K562 (cell line): ENCODE results near the gene TTC33. TPM values are rescaled to one million over a fixed set of nuclear protein-coding genes. Genes with fewer than 3 reads are reported as not detected.

Source experiments
- DDX20 ChIP-seq: fragments of 450-650 bp; IDR thresholded peaks from 2 replicates; pipeline ENCODE4 v1.6.1; 2016; ENCODE audit warnings: missing genetic modification characterization, low read depth, mild to moderate bottlenecking, missing compliant biosample characterization, moderate library complexity
- NR4A1 ChIP-seq, 2 experiments: fragments of 250-450 bp in 1 of 2; fragments of 450-650 bp in 1 of 2; sonication (Bioruptor Pico) in 1 of 2; IDR thresholded peaks; 2 replicates each; pipeline versions ENCODE4 v1.4.0 to v1.6.1; 2016 to 2020; ENCODE audit warnings: mild to moderate bottlenecking in 2 of 2, missing compliant biosample characterization in 1 of 2, missing genetic modification characterization in 1 of 2, moderate library complexity in 1 of 2
- RHOXF2B ChIP-seq: fragments of 250-450 bp; sonication (Bioruptor Pico); conservative IDR thresholded peaks from 2 replicates; pipeline ENCODE4 v1.5.1; 2021
- polyA plus RNA-seq, 8 experiments: library from polyadenylated mRNA; depleted of rRNA in 4 of 8; stranded (reverse) in 5 of 8; unstranded in 3 of 8; fragments of >200 nt; fragmentation: Nextera tagmentation in 2 of 8; fragmentation: Illumina TruSeq in 1 of 8; extraction: Ambion mirVana in 2 of 8; extraction: Trizol in 1 of 8; gene quantifications; 2 replicates each; pipeline versions ENCODE4 v1.2.1 to v1.2.3, GENCODE V29; 2011 to 2014; ENCODE audit warnings: inconsistent platforms in 1 of 8, missing spikeins in 1 of 8
- total RNA-seq, 7 experiments: library from RNA; depleted of rRNA in 6 of 7; stranded (reverse); fragments of >200 nt in 6 of 7; fragmentation: Illumina TruSeq in 2 of 7; extraction: Trizol in 2 of 7; gene quantifications; 2 replicates each; pipeline versions ENCODE4 v1.2.1 to v1.2.3, GENCODE V29; 2011 to 2021; ENCODE audit warnings: low replicate concordance in 1 of 7
- TF ChIP-seq, protein P1 (sequence below): fragments of 450-650 bp; IDR thresholded peaks from 2 replicates; pipeline ENCODE4 v1.6.1; 2016; ENCODE audit warnings: mild to moderate bottlenecking, moderate library complexity

Gene TTC33
- total and polyA plus RNA-seq, 9 of the 15 experiments (the other 6 are each of a cell fraction or from before 2014, with no cell fraction given), result 11.5 to 24.9 (median 21.1) TPM

DNA sequence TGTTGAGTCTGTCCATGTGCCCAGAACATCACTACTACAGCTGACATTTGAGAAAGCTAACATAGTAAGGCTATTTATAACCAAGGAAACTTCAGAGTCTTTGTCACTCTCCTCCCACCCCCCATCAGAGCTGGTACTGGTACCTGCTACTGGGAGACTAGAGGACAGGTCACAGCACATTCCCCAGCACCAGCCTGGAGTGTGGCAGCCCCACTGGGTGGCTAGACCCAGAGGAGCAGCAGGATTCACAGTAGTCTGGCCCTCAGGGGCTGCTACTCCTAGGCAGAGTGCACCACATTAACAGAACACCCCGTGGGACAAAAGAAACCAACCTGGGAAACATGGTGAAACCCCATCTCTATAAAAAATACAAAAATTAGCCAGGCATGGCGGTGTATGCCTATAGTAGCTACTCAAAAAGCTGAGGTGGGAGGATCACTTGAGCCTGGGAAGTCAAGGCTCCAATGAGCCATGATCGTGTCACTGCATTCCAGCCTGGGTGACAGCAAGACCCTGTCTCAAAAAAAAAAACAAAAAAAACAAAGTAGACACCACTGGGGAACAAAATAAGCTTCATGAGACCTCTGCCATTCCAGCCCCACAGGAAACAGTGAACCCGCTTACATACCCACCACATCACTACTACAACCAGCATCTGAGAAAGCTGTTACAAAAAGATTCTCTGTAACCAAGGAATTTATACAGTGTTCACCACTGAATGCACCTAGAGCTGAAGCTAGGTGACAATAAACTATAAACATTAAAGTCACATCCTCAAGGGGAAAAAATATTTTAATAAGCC is 102.3 kb downstream of the TTC33 start (continued):
- TF ChIP-seq, protein P1, sequence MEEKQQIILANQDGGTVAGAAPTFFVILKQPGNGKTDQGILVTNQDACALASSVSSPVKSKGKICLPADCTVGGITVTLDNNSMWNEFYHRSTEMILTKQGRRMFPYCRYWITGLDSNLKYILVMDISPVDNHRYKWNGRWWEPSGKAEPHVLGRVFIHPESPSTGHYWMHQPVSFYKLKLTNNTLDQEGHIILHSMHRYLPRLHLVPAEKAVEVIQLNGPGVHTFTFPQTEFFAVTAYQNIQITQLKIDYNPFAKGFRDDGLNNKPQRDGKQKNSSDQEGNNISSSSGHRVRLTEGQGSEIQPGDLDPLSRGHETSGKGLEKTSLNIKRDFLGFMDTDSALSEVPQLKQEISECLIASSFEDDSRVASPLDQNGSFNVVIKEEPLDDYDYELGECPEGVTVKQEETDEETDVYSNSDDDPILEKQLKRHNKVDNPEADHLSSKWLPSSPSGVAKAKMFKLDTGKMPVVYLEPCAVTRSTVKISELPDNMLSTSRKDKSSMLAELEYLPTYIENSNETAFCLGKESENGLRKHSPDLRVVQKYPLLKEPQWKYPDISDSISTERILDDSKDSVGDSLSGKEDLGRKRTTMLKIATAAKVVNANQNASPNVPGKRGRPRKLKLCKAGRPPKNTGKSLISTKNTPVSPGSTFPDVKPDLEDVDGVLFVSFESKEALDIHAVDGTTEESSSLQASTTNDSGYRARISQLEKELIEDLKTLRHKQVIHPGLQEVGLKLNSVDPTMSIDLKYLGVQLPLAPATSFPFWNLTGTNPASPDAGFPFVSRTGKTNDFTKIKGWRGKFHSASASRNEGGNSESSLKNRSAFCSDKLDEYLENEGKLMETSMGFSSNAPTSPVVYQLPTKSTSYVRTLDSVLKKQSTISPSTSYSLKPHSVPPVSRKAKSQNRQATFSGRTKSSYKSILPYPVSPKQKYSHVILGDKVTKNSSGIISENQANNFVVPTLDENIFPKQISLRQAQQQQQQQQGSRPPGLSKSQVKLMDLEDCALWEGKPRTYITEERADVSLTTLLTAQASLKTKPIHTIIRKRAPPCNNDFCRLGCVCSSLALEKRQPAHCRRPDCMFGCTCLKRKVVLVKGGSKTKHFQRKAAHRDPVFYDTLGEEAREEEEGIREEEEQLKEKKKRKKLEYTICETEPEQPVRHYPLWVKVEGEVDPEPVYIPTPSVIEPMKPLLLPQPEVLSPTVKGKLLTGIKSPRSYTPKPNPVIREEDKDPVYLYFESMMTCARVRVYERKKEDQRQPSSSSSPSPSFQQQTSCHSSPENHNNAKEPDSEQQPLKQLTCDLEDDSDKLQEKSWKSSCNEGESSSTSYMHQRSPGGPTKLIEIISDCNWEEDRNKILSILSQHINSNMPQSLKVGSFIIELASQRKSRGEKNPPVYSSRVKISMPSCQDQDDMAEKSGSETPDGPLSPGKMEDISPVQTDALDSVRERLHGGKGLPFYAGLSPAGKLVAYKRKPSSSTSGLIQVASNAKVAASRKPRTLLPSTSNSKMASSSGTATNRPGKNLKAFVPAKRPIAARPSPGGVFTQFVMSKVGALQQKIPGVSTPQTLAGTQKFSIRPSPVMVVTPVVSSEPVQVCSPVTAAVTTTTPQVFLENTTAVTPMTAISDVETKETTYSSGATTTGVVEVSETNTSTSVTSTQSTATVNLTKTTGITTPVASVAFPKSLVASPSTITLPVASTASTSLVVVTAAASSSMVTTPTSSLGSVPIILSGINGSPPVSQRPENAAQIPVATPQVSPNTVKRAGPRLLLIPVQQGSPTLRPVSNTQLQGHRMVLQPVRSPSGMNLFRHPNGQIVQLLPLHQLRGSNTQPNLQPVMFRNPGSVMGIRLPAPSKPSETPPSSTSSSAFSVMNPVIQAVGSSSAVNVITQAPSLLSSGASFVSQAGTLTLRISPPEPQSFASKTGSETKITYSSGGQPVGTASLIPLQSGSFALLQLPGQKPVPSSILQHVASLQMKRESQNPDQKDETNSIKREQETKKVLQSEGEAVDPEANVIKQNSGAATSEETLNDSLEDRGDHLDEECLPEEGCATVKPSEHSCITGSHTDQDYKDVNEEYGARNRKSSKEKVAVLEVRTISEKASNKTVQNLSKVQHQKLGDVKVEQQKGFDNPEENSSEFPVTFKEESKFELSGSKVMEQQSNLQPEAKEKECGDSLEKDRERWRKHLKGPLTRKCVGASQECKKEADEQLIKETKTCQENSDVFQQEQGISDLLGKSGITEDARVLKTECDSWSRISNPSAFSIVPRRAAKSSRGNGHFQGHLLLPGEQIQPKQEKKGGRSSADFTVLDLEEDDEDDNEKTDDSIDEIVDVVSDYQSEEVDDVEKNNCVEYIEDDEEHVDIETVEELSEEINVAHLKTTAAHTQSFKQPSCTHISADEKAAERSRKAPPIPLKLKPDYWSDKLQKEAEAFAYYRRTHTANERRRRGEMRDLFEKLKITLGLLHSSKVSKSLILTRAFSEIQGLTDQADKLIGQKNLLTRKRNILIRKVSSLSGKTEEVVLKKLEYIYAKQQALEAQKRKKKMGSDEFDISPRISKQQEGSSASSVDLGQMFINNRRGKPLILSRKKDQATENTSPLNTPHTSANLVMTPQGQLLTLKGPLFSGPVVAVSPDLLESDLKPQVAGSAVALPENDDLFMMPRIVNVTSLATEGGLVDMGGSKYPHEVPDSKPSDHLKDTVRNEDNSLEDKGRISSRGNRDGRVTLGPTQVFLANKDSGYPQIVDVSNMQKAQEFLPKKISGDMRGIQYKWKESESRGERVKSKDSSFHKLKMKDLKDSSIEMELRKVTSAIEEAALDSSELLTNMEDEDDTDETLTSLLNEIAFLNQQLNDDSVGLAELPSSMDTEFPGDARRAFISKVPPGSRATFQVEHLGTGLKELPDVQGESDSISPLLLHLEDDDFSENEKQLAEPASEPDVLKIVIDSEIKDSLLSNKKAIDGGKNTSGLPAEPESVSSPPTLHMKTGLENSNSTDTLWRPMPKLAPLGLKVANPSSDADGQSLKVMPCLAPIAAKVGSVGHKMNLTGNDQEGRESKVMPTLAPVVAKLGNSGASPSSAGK, result no peak
- TF ChIP-seq RHOXF2B (CRISPR knock-in tag) (no peak), NR4A1 (CRISPR knock-in tag; IDR thresholded peaks at IDR 0.05) (no peak), NR4A1 (tag; IDR thresholded peaks at IDR 0.05) (no peak), DDX20 (tag) (no peak)
